GM13977 (cell line): ENCODE data around the gene AP3M1.

Source experiments
- DNase-seq: peaks from one replicate; pipeline ENCODE4 v3.0.0; 2012; ENCODE audit warnings: low spot score
- CTCF ChIP-seq: IDR thresholded peaks from 2 replicates; pipeline ENCODE4 v1.5.1; 2012; ENCODE audit warnings: mild to moderate bottlenecking, control low read depth; ENCODE audit not compliant: insufficient read depth; ENCODE audit errors: extremely low read depth, missing control alignments
- in situ Hi-C: fragments of 300-500 bp; cut with MboI; formaldehyde crosslinking; loops from one replicate; pipeline ENCODE4 v1.12.0; 2022; ENCODE audit warnings: low sequenced_read_pairs, low pct_unique_long_range_greater_than_20kb, mixed read lengths, inconsistent platforms; ENCODE audit not compliant: unreplicated experiment

The AP3M1 gene

GRCh38 chr10:74086317-74086716 is 64.3 kb downstream of the AP3M1 start:
- DNase-seq: no peak
- TF ChIP-seq CTCF: no peak
- in situ Hi-C loops: loop anchor here (10.0 kb wide), 1 partner anchor 202 kb away; no protein-coding TSS in a partner anchor

- no peak for TF ChIP-seq CTCF
- in situ Hi-C loops: loop anchor here (10.0 kb wide), 1 partner anchor 200 kb away; no protein-coding TSS in a partner anchor
- peak; percentile 61 for DNase-seq
Measured at GRCh38 chr10:74084955-74085354, 65.7 kb downstream of the AP3M1 start.

GRCh38 chr10:74083304-74083703 is 67.3 kb downstream of the AP3M1 start:
- no peak for DNase-seq
- in situ Hi-C loops: loop anchor here (10.0 kb wide), 1 partner anchor 199 kb away; no protein-coding TSS in a partner anchor
- TF ChIP-seq CTCF: no peak

GRCh38 chr10:74081941-74082718 is 68.5 kb downstream of the AP3M1 start:
- no peak for TF ChIP-seq CTCF
- no peak for DNase-seq
- in situ Hi-C loops: loop anchor here (10.0 kb wide), 1 partner anchor 197 kb away; no protein-coding TSS in a partner anchor

GRCh38 chr10:74081192-74081803 is 69.3 kb downstream of the AP3M1 start:
- peak; percentile 37 for DNase-seq
- in situ Hi-C loops: loop anchor here (10.0 kb wide), 1 partner anchor 196 kb away; no protein-coding TSS in a partner anchor
- peak; percentile 66 for TF ChIP-seq CTCF

- no peak for TF ChIP-seq CTCF
- DNase-seq: no peak
- in situ Hi-C loops: loop anchor here (10.0 kb wide), 1 partner anchor 195 kb away; no protein-coding TSS in a partner anchor
Measured at GRCh38 chr10:74079936-74080590, 70.6 kb downstream of the AP3M1 start.
